ENCODE data around the gene DNM1.

DNA sequence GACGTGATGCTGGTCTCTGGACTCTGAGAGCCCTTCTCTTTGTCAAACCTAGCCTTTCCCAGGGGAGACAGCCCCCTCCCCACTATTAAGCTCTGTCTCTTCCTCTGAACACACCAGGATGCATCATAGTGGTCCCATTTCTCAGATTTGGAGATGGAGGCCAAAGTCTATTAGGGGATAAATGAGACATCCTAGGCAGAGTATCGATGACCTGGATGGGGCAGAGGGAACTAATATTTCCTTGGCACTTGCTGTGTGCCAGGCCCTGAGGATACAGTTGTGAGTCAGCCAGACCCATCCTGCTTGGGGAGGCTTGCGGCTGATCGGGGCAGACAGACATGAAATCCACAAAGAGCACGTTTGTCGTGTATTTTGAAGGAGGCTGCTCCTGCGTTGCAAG lies 5.2 kb downstream of the DNM1 start:
- TF ChIP-seq, protein P1, sequence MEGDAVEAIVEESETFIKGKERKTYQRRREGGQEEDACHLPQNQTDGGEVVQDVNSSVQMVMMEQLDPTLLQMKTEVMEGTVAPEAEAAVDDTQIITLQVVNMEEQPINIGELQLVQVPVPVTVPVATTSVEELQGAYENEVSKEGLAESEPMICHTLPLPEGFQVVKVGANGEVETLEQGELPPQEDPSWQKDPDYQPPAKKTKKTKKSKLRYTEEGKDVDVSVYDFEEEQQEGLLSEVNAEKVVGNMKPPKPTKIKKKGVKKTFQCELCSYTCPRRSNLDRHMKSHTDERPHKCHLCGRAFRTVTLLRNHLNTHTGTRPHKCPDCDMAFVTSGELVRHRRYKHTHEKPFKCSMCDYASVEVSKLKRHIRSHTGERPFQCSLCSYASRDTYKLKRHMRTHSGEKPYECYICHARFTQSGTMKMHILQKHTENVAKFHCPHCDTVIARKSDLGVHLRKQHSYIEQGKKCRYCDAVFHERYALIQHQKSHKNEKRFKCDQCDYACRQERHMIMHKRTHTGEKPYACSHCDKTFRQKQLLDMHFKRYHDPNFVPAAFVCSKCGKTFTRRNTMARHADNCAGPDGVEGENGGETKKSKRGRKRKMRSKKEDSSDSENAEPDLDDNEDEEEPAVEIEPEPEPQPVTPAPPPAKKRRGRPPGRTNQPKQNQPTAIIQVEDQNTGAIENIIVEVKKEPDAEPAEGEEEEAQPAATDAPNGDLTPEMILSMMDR (IDR thresholded peaks at IDR 0.05): no peak
- no peak for TF ChIP-seq POLR2A (IDR thresholded peaks at IDR 0.05)
